GM18951 (cell line): ENCODE measurements around the gene IFNA14.
"Not testable (repeated sequence)": the region's sequence is repeated elsewhere in the genome, so short reads cannot be mapped to it uniquely, and the experiment has no call there.

Experiments used
- POLR2A ChIP-seq: IDR thresholded peaks from 4 replicates; pipeline ENCODE4 v1.6.1; 2011; ENCODE audit warnings: mild to moderate bottlenecking; ENCODE audit not compliant: insufficient read length, insufficient read depth; ENCODE audit errors: extremely low read depth
- in situ Hi-C: fragments of 300-500 bp; cut with MboI; formaldehyde crosslinking; loops from one replicate; pipeline ENCODE4 v1.12.0; 2022; ENCODE audit warnings: low sequenced_read_pairs, mixed read lengths, inconsistent platforms; ENCODE audit not compliant: unreplicated experiment

The IFNA14 gene

GRCh38 chr9:21251190-21251589 lies 11.4 kb upstream of the IFNA14 start:
- in situ Hi-C loops: loop anchor here (5.0 kb wide), 1 partner anchor 56 kb away; the partner anchor contains the start of gene IFNA5
- no peak for TF ChIP-seq POLR2A

- TF ChIP-seq POLR2A: no peak
- in situ Hi-C loops: no loop called here
Observed at GRCh38 chr9:21244836-21245235, 5.0 kb upstream of the IFNA14 start.

- in situ Hi-C loops: not testable (repeated sequence)
Observed at GRCh38 chr9:21236360-21236714, 3.5 kb downstream of the IFNA14 start.

- in situ Hi-C loops: not testable (repeated sequence)
Observed at GRCh38 chr9:21235468-21236359, 4.1 kb downstream of the IFNA14 start.

GRCh38 chr9:21234153-21234687 lies 5.6 kb downstream of the IFNA14 start:
- TF ChIP-seq POLR2A: no peak
- in situ Hi-C loops: no loop called here

GRCh38 chr9:21233258-21233657 lies 6.5 kb downstream of the IFNA14 start:
- in situ Hi-C loops: no loop called here
- TF ChIP-seq POLR2A: no peak

- no peak for TF ChIP-seq POLR2A
- in situ Hi-C loops: no loop called here
Observed at GRCh38 chr9:21228122-21228521, 11.7 kb downstream of the IFNA14 start, which contains the start of gene IFNA17. Gene IFNA17, minus strand, starts transcription at chr9:21228222. Its CDS starts 49 bp downstream, at chr9:21228173.

- in situ Hi-C loops: not testable (repeated sequence)
Observed at GRCh38 chr9:21217211-21217610, 22.6 kb downstream of the IFNA14 start, which contains the start of gene IFNA16. Gene IFNA16, minus strand, starts transcription at chr9:21217311. Its CDS starts 6 bp downstream, at chr9:21217305.

GRCh38 chr9:21213411-21214326 lies 26.1 kb downstream of the IFNA14 start:
- in situ Hi-C loops: not testable (repeated sequence)

- in situ Hi-C loops: not testable (repeated sequence)
Observed at GRCh38 chr9:21212160-21212559, 27.6 kb downstream of the IFNA14 start.

- in situ Hi-C loops: not testable (repeated sequence)
Observed at GRCh38 chr9:21210782-21211181, 29.0 kb downstream of the IFNA14 start.

- in situ Hi-C loops: no loop called here
- TF ChIP-seq POLR2A: no peak
Observed at GRCh38 chr9:21210311-21210710, 29.5 kb downstream of the IFNA14 start.

- in situ Hi-C loops: not testable (repeated sequence)
Observed at GRCh38 chr9:21207043-21207442, 32.8 kb downstream of the IFNA14 start, which contains the start of gene IFNA10. Gene IFNA10, minus strand, starts transcription at chr9:21207143. Its CDS starts 46 bp downstream, at chr9:21207097.

GRCh38 chr9:21205204-21205603 lies 34.6 kb downstream of the IFNA14 start:
- in situ Hi-C loops: no loop called here
- no peak for TF ChIP-seq POLR2A

GRCh38 chr9:21202105-21202504 lies 37.7 kb downstream of the IFNA14 start, which contains the start of gene IFNA7:
Gene IFNA7, minus strand, starts transcription at chr9:21202205. Its CDS starts 40 bp downstream, at chr9:21202165.
- in situ Hi-C loops: not testable (repeated sequence)

GRCh38 chr9:21194867-21195776 lies 44.7 kb downstream of the IFNA14 start:
- in situ Hi-C loops: loop anchor here (25.0 kb wide), 1 partner anchor 592 kb away; no protein-coding TSS in a partner anchor
